GM10847 (cell line): ENCODE data around the gene LSM3.

Experiments used
- POLR2A ChIP-seq: IDR thresholded peaks from 2 replicates; pipeline ENCODE4 v1.6.1; 2011; ENCODE audit not compliant: insufficient read length; ENCODE audit errors: extremely low read depth

Gene LSM3

GRCh38 chr3:14244521-14245247 lies 66.1 kb downstream of the LSM3 start:
- TF ChIP-seq POLR2A = no peak

GRCh38 chr3:14245248-14245639 lies 66.6 kb downstream of the LSM3 start:
- TF ChIP-seq POLR2A = no peak

- no peak for TF ChIP-seq POLR2A
Measured at GRCh38 chr3:14245822-14246221, 67.2 kb downstream of the LSM3 start.

GRCh38 chr3:14246414-14246813 lies 67.8 kb downstream of the LSM3 start:
- TF ChIP-seq POLR2A = no peak

- no peak for TF ChIP-seq POLR2A
Measured at GRCh38 chr3:14248477-14248848, 69.8 kb downstream of the LSM3 start.

GRCh38 chr3:14248849-14249523 lies 70.4 kb downstream of the LSM3 start:
- TF ChIP-seq POLR2A = no peak
